ENCODE results near the gene ABLIM1.

GRCh38 chr10:114470956-114471905 lies 186.8 kb downstream of the ABLIM1 start:
- TF ChIP-seq POLR2A (IDR thresholded peaks at IDR 0.05) (no peak), CTCF (IDR thresholded peaks at IDR 0.05) (peak; percentile 82 to 89 (median 84))
